Endothelial cell of umbilical vein (primary cell): ENCODE measurements around the gene NT5M.

Source experiments
- EZH2 ChIP-seq: IDR thresholded peaks from 2 replicates; pipeline ENCODE4 v1.6.1; 2012; ENCODE audit warnings: borderline replicate concordance, low read depth, mild to moderate bottlenecking, moderate library complexity, low read length, inconsistent platforms; ENCODE audit not compliant: severe bottlenecking
- FOS ChIP-seq: IDR thresholded peaks from 2 replicates; pipeline ENCODE4 v1.6.1; 2011; ENCODE audit warnings: mild to moderate bottlenecking, low read length, moderate library complexity, borderline replicate concordance; ENCODE audit not compliant: insufficient read depth
- POLR2A ChIP-seq: IDR thresholded peaks from 2 replicates; pipeline ENCODE4 v1.6.1; 2012; ENCODE audit warnings: low read depth, mild to moderate bottlenecking, control low read depth, low read length
- POLR2AphosphoS5 ChIP-seq: IDR thresholded peaks from 2 replicates; pipeline ENCODE4 v1.6.1; 2012; ENCODE audit warnings: low read depth, mild to moderate bottlenecking, control low read depth, low read length, moderate library complexity; ENCODE audit not compliant: insufficient read depth
- TF ChIP-seq, protein P1 (sequence below), 2 donors: IDR thresholded peaks; 1 replicate in 1 of 2; 2 replicates in 1 of 2; pipeline ENCODE4 v1.5.1; 2011; ENCODE audit warnings: low read length in 2 of 2, mild to moderate bottlenecking in 2 of 2, moderate library complexity in 2 of 2, control low read depth in 1 of 2, inconsistent platforms in 1 of 2, low read depth in 1 of 2; ENCODE audit not compliant: insufficient read depth in 1 of 2; ENCODE audit errors: extremely low read depth in 1 of 2
- TF ChIP-seq, protein P2 (sequence below): IDR thresholded peaks from 2 replicates; pipeline ENCODE4 v1.6.1; 2011; ENCODE audit not compliant: insufficient read depth, insufficient read length

DNA sequence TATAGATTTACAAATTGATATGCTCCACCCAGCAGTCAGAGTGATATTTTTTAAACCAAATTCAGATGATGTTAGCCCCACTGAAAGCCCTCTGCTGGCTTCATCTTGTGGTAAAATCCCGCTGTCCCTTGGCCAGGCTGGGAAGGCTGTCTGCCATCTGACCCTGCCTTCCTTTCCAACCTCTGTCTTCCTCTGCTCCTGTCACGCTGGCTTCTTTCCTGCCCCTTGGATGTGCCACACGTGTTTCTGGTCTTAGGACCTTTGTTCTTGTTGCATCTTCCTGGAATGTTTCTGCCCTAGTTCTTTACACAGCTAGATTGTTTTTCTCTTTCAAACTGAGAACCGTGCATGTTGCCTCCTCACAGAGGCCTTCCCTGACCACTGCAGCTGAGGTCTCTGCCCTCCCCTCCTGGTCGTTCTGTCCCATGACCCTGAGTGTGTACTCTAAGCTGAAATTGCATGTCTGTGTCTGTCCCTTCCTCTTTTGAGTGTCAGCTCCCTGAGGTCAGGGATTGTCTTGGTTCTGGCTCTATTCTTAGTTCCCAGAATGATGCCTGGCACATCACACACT, 11.4 kb downstream of the NT5M start:
- TF ChIP-seq, protein P1, sequence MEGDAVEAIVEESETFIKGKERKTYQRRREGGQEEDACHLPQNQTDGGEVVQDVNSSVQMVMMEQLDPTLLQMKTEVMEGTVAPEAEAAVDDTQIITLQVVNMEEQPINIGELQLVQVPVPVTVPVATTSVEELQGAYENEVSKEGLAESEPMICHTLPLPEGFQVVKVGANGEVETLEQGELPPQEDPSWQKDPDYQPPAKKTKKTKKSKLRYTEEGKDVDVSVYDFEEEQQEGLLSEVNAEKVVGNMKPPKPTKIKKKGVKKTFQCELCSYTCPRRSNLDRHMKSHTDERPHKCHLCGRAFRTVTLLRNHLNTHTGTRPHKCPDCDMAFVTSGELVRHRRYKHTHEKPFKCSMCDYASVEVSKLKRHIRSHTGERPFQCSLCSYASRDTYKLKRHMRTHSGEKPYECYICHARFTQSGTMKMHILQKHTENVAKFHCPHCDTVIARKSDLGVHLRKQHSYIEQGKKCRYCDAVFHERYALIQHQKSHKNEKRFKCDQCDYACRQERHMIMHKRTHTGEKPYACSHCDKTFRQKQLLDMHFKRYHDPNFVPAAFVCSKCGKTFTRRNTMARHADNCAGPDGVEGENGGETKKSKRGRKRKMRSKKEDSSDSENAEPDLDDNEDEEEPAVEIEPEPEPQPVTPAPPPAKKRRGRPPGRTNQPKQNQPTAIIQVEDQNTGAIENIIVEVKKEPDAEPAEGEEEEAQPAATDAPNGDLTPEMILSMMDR (IDR thresholded peaks at IDR 0.05; ENCODE audit: extremely low read depth in 1 of 2, insufficient read depth in 1 of 2, low read depth in 1 of 2, low read length in 2 of 2): no peak
- TF ChIP-seq POLR2A (no peak), EZH2 (no peak), FOS (no peak), POLR2AphosphoS5 (no peak)
- TF ChIP-seq, protein P2, sequence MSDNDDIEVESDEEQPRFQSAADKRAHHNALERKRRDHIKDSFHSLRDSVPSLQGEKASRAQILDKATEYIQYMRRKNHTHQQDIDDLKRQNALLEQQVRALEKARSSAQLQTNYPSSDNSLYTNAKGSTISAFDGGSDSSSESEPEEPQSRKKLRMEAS: no peak
